Colonic mucosa (tissue), 4 donors: ENCODE measurements around the gene FAM193A. TPM values are rescaled to one million over a fixed set of nuclear protein-coding genes. Genes with fewer than 3 reads are reported as not detected.

ENCODE experiments used
- DNase-seq: peaks from one replicate; pipeline ENCODE4 v3.0.0-alpha.2; 2020
- H3K27ac ChIP-seq: fragments of 200-600 bp; one replicate; pipeline ENCODE4 v1.8.0; 2021
- H3K27me3 ChIP-seq: fragments of 200-600 bp; one replicate; pipeline ENCODE4 v1.8.0; 2021
- H3K36me3 ChIP-seq: fragments of 200-600 bp; one replicate; pipeline ENCODE4 v1.8.0; 2021
- H3K4me1 ChIP-seq: fragments of 200-600 bp; one replicate; pipeline ENCODE4 v1.8.0; 2021; ENCODE audit warnings: mild to moderate bottlenecking
- H3K4me3 ChIP-seq: fragments of 200-600 bp; one replicate; pipeline ENCODE4 v1.8.0; 2021
- H3K9ac ChIP-seq, 2 donors: one replicate each; pipeline ENCODE4 v1.7.0; 2013; ENCODE audit warnings: control low read depth in 2 of 2, low read depth in 2 of 2, low read length in 2 of 2
- H3K9me3 ChIP-seq: fragments of 200-600 bp; one replicate; pipeline ENCODE4 v1.8.0; 2021
- CTCF ChIP-seq: fragments of 200-600 bp; IDR thresholded peaks from one replicate; pipeline ENCODE4 v1.8.0; 2022; ENCODE audit warnings: antibody characterized with exemption, mild to moderate bottlenecking
- intact Hi-C: fragments of 100-400 bp; cut with DNase I; formaldehyde crosslinking; loops from one replicate; pipeline ENCODE4 v1.14.1; 2022
- total RNA-seq, 2 donors: library from RNA; stranded (reverse); fragmentation: NEBNext Ultra II Directional in 1 of 2; extraction: Animal tissue kit (Norgen Biotek cat#: 25700) in 1 of 2; gene quantifications; one replicate each; pipeline ENCODE4 v1.2.1, GENCODE V29; 2021
- donor health status: healthy.
- donor health status: DM: no; HTN: no; CAD: no.
- donor health status: DM: no; HTN: no; CAD: no.

The FAM193A gene
- total RNA-seq, 2 donors from 2014 or later: 18.0 to 25.8 TPM

GRCh38 chr4:2572866-2573265 is 36.4 kb downstream of the FAM193A start:
- no peak for TF ChIP-seq CTCF
- no peak overlapping the region for H3K9ac ChIP-seq
- no peaks in the 10 kb centered on the region for H3K4me1 ChIP-seq
- H3K36me3 ChIP-seq: no peaks in the 10 kb centered on the region
- no peaks in the 10 kb centered on the region for H3K9me3 ChIP-seq
- H3K27ac ChIP-seq: no peak overlapping the region
- no peak for DNase-seq
- no peak overlapping the region for H3K4me3 ChIP-seq
- intact Hi-C loops: no loop called here
- no peaks in the 10 kb centered on the region for H3K27me3 ChIP-seq

DNA sequence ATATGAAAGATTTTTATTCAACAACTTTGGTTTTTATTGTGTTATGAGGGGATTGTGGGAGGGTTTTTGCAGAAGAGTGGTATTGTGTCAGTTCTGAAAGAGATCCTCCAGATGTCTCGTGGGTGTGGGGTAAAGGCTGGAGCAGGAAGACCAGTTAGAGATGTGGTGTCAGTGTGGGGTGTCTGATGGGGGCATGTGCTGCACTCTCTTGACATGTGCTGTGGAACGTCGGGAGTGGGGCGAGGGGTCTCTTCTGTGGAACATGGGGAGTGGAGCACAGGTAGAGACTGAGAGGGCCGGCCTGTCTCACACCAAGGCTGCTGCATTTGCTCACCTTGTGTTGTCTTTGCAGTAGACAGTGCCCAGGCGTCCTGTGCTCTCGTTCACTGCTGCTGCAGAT is 37.6 kb downstream of the FAM193A start:
- Histone ChIP-seq H3K9ac (no peak overlapping the region), H3K27me3 (no peaks in the 10 kb centered on the region), H3K9me3 (no peaks in the 10 kb centered on the region), H3K27ac (no peak overlapping the region), H3K36me3 (no peaks in the 10 kb centered on the region), H3K4me1 (no peaks in the 10 kb centered on the region), H3K4me3 (no peak overlapping the region)
- intact Hi-C loops: no loop called here
- no peak for TF ChIP-seq CTCF
- DNase-seq: no peak

DNA sequence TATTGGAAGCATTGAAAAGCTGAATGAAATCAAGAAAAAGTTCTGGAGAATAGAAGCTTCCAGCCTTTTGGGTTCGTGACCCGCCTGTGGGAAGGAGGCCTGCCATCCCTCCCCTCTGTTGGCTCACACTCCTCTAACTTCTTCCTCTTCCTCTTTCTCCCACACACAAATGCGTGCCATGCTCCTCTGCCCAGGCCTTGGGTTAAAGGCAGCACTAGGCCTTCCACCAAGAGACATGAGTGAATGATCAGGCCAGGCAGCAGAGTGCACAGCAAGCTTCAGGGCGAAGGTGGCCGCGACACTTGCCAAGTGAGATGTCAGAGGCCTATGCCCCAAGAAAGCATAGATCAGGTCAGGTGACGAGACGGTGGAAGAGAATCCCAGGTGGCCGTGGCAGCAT is 38.4 kb downstream of the FAM193A start:
- TF ChIP-seq CTCF: no peak
- H3K36me3 ChIP-seq: no peaks in the 10 kb centered on the region
- no peaks in the 10 kb centered on the region for H3K4me1 ChIP-seq
- no peaks in the 10 kb centered on the region for H3K27me3 ChIP-seq
- DNase-seq: no peak
- intact Hi-C loops: no loop called here
- H3K9ac ChIP-seq: no peak overlapping the region
- no peaks in the 10 kb centered on the region for H3K9me3 ChIP-seq
- no peak overlapping the region for H3K4me3 ChIP-seq
- no peak overlapping the region for H3K27ac ChIP-seq

GRCh38 chr4:2576290-2576689 is 39.8 kb downstream of the FAM193A start:
- no peak for DNase-seq
- Histone ChIP-seq H3K4me1 (no peaks in the 10 kb centered on the region), H3K4me3 (no peak overlapping the region), H3K27ac (no peak overlapping the region), H3K9me3 (no peaks in the 10 kb centered on the region), H3K36me3 (no peaks in the 10 kb centered on the region), H3K9ac (no peak overlapping the region), H3K27me3 (no peaks in the 10 kb centered on the region)
- intact Hi-C loops: no loop called here
- TF ChIP-seq CTCF: no peak

DNA sequence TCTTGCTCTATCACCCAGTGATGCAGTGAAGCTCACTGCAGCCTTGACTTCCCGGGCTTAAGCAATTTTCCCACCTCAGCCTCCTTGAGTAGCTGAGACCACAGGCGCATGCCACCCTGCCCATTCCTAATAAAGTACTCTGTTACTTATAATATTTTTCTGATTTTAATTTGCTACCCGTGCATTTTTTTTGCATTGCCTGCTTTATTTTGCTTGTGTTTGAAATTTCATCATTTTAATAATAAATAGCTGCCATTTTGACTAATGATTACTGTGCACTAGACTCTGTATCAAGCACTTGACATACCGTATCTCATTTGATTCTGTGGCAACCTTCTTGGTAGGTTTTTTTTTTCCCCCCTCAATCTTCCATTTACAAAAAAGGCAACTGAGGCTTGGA is 41.7 kb downstream of the FAM193A start:
- no peak overlapping the region for H3K4me3 ChIP-seq
- H3K27me3 ChIP-seq: no peaks in the 10 kb centered on the region
- H3K36me3 ChIP-seq: no peaks in the 10 kb centered on the region
- H3K9ac ChIP-seq: no peak overlapping the region
- DNase-seq: no peak
- intact Hi-C loops: no loop called here
- TF ChIP-seq CTCF: no peak
- H3K27ac ChIP-seq: no peak overlapping the region
- no peaks in the 10 kb centered on the region for H3K9me3 ChIP-seq
- H3K4me1 ChIP-seq: no peaks in the 10 kb centered on the region

DNA sequence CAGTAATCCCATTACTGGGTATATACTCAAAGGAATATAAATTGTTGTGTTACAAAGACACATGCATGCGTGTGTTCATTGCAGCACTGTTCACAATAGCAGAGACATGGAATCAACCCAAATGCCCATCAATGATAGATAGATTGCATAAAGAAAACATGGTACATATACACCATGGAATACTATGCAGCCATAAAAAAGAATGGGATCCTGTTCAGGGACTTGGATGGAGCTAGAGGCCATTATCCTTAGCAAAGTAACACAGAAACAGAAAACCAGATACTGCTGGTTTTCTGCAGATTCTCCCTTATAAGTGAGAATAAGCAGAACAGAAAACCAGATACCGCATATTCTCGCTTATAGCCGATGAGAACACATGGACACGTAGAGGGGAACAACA is 43.5 kb downstream of the FAM193A start:
- no peak for DNase-seq
- intact Hi-C loops: no loop called here
- no peak overlapping the region for H3K9ac ChIP-seq
- H3K27me3 ChIP-seq: no peaks in the 10 kb centered on the region
- no peaks in the 10 kb centered on the region for H3K4me1 ChIP-seq
- no peak overlapping the region for H3K27ac ChIP-seq
- H3K4me3 ChIP-seq: no peak overlapping the region
- H3K36me3 ChIP-seq: no peaks in the 10 kb centered on the region
- H3K9me3 ChIP-seq: no peaks in the 10 kb centered on the region
- no peak for TF ChIP-seq CTCF
